ENCODE results near the gene HOXB3. TPM values are rescaled to one million over a fixed set of nuclear protein-coding genes. Genes with fewer than 3 reads are reported as not detected.

The HOXB3 gene
- total RNA-seq, result 2.2 and 7.1 TPM in 2 replicates

DNA sequence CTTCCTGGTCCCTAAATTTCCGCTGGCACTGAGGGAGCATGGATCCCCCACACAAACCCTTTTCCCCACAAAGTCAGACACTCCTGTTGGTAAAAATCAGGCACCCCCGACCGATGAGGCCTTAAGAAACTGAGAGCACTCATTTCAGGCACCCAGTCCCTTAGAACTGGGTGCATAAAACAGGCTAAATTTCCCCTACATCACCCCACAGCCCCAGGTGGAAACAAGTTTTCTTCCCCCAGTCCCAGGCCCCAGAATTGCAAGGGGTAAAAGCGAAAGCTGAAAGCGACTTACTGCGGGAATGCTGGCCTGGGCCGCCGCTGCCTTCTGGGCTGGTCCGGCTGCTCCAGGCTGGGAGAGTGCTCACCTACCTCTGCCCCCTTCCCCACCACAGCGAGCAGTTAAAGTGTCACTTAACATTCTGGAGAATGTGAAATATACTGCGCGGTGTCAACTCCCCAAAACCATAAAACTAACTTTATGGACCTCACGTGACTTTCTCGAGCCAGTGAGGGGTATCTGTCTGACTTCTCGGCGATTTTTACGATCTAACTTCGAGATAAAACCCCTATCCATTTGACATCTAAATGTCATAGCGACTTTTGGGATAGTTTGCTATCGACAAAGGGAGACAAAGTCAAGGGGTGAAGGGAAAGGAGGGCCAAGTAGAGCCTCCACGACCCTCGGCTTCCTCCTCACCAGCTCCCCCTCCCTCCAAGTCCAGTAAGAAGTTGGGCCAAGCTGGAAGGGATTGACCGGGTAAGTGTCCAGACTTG is at the start of gene HOXB3:
TSS of gene HOXB3 (minus strand) at position 411 of the 776 bp plus-strand sequence. CDS start 37,767 bp downstream, outside the sequence.

GRCh38 chr17:48626245-48627117 is 36.4 kb upstream of the HOXB3 start, which contains the start of gene HOXB9:
Gene HOXB9, minus strand, starts transcription at chr17:48626358. Its CDS starts 89 bp downstream, at chr17:48626269.

DNA sequence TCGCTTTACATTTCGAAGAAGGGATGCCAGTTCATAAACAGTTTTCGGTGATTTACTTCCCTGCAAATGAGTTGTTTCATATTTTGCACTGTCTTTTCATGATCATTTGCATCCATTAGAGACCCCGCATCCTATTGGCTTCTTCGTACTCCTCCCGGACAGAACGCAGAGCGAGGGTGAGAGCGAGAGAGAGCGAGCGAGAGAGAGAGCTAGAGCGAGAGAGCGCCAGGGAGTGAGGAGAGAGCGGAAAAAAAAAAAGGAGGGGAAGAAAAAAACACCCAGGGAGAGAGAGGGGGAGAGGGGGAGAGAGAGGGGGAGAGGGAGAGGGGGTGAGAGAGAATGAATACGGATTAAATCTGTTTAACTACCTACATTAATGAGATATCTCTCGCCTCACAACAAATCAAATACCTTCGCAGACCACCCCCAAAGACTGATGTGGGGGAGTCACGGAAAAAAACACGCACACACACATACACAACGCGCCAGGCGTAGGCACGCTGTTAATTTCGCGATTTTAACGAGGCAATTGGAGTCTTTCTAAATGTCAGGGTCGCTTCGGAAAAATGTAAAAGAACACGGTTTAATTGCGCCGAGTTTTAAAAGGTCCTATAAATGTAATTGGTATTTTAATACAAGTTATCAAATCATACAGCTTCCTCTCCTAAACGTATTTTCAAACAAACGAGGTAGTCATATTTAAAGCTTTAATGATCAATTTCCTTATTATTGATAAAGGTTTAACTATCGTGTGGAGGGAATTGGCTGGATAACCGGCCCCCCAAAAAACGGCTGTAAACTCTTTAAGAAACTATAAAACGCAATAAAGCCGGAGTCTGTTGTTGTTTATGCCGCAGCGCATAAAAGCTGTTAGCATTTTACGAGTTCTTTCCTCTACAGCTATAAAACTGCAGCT is 25.3 kb upstream of the HOXB3 start, which contains the start of gene HOXB8:
TSS of gene HOXB8 (minus strand) at position 246 of the 916 bp plus-strand sequence. CDS start 588 bp downstream, outside the sequence.

GRCh38 chr17:48610282-48611211 is 20.5 kb upstream of the HOXB3 start, which contains the start of gene HOXB7:
Gene HOXB7, minus strand, starts transcription at chr17:48611017. Its CDS starts 99 bp downstream, at chr17:48610918.

GRCh38 chr17:48604770-48605329 is 14.8 kb upstream of the HOXB3 start, which contains the start of gene HOXB6:
Gene HOXB6, minus strand, starts transcription at chr17:48604986. Its CDS starts 6,836 bp downstream, at chr17:48598150.

GRCh38 chr17:48593126-48593829 is 3.2 kb upstream of the HOXB3 start, which contains the start of gene HOXB5:
Gene HOXB5, minus strand, starts transcription at chr17:48593779. Its CDS starts 97 bp downstream, at chr17:48593682.

GRCh38 chr17:48577946-48578615 is 12.0 kb downstream of the HOXB3 start, which contains the start of gene HOXB4:
Gene HOXB4, minus strand, starts transcription at chr17:48578350. Its CDS starts 31 bp downstream, at chr17:48578319.

GRCh38 chr17:48545022-48545375 is 45.0 kb downstream of the HOXB3 start, which contains the start of gene HOXB2:
Gene HOXB2, minus strand, starts transcription at chr17:48545109. Its CDS starts 198 bp downstream, at chr17:48544911.

DNA sequence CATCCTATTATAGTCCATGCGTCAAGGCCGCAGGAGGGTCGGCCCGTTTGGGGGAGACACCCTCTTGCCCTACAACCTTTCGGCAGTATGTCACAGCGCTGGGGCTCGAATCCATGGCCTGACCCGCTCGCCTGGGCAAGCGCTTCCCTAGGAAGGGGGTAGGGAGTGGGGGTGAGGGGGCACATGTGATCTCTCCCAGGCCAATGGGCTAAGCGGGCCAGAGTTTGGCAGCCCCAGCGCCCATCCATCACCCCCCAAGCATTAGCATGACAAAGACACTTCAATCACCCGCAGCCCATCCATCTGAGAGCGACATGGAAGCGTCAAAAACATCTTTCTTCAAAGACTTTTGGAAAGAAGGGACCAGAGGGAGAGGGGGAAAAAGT is 59.2 kb downstream of the HOXB3 start, which contains the start of gene HOXB1:
TSS of gene HOXB1 (minus strand) at position 125 of the 386 bp plus-strand sequence. CDS start at position 18, 107 bp downstream.

Small RNA genes within 50 kb of the gene (small RNA-seq; reads per million reads assigned to genes)
- gene MIR196A1, result not detected

Other genes starting within 250 kb of the HOXB3 start
- gene SKAP1, start 160.0 kb downstream of the HOXB3 start, total RNA-seq, result not detected in 2 replicates
- gene HOXB1, start 59.2 kb downstream of the HOXB3 start, total RNA-seq, result not detected in 2 replicates
- gene HOXB2, start 45.1 kb downstream of the HOXB3 start, total RNA-seq, result 7.8 and 9.8 TPM in 2 replicates
- gene HOXB4, start 11.9 kb downstream of the HOXB3 start, total RNA-seq, result 0.43 and 0.79 TPM in 2 replicates
- gene HOXB5, start 3.5 kb upstream of the HOXB3 start, total RNA-seq, result not detected in 2 replicates
- gene HOXB6, start 14.7 kb upstream of the HOXB3 start, total RNA-seq, result not detected in 2 replicates
- gene HOXB7, start 20.8 kb upstream of the HOXB3 start, total RNA-seq, result 0.65 and 0.79 TPM in 2 replicates
- not detected in 2 replicates for gene HOXB8, start 25.1 kb upstream of the HOXB3 start, total RNA-seq
- not detected in 2 replicates for gene HOXB9, start 36.1 kb upstream of the HOXB3 start, total RNA-seq
- gene PRAC1, start 132.3 kb upstream of the HOXB3 start, total RNA-seq, result not detected in 2 replicates
- not detected in 2 replicates for gene PRAC2, start 132.9 kb upstream of the HOXB3 start, total RNA-seq
- not detected in 2 replicates for gene HOXB13, start 138.5 kb upstream of the HOXB3 start, total RNA-seq
- gene TTLL6, start 227.0 kb upstream of the HOXB3 start, total RNA-seq, result not detected in 2 replicates
- gene CALCOCO2, start 240.8 kb upstream of the HOXB3 start, total RNA-seq, result 41.6 and 53.0 TPM in 2 replicates

All from placental epithelial cell (primary cell).